Heart left ventricle (tissue), 16 donors: ENCODE measurements around the gene HSPA1L. TPM values are rescaled to one million over a fixed set of nuclear protein-coding genes. Genes with fewer than 3 reads are reported as not detected.

Experiments used
- ATAC-seq, 4 donors: fragments of 200-7000 bp; cut with Tn5 transposase; one replicate each; pipeline ENCODE4 v1.9.1; 2020 to 2022; ENCODE audit warnings: moderate library complexity in 4 of 4, mild to moderate bottlenecking in 3 of 4, moderate number of reproducible peaks in 1 of 4
- DNase-seq, 5 donors: peaks; one replicate each; pipeline ENCODE4 v3.0.0-alpha.2; 2020
- H3K27ac ChIP-seq, 12 donors: fragments of 200-600 bp; sonication (generic) in 4 of 12; one replicate each; pipeline versions ENCODE4 v1.5.0 to v1.8.0; 2016 to 2022; ENCODE audit warnings: mild to moderate bottlenecking in 2 of 12
- H3K27me3 ChIP-seq, 9 donors: fragments of 200-600 bp; sonication (generic) in 2 of 9; one replicate each; pipeline versions ENCODE4 v1.5.1 to v1.8.0; 2016 to 2022; ENCODE audit warnings: mild to moderate bottlenecking in 3 of 9
- H3K36me3 ChIP-seq, 9 donors: fragments of 200-600 bp; sonication (generic) in 2 of 9; one replicate each; pipeline versions ENCODE4 v1.5.0 to v1.8.0; 2018 to 2022; ENCODE audit warnings: mild to moderate bottlenecking in 2 of 9
- H3K4me1 ChIP-seq, 12 donors: fragments of 200-600 bp; sonication (generic) in 4 of 12; one replicate each; pipeline versions ENCODE4 v1.5.0 to v1.8.0; 2016 to 2022; ENCODE audit warnings: mild to moderate bottlenecking in 3 of 12
- H3K4me3 ChIP-seq, 12 donors: fragments of 200-600 bp; sonication (generic) in 4 of 12; one replicate each; pipeline versions ENCODE4 v1.5.0 to v1.8.0; 2017 to 2022; ENCODE audit warnings: mild to moderate bottlenecking in 9 of 12, moderate library complexity in 4 of 12
- H3K9me3 ChIP-seq, 12 donors: fragments of 200-600 bp; sonication (generic) in 4 of 12; one replicate each; pipeline versions ENCODE4 v1.5.0 to v1.8.0; 2016 to 2022; ENCODE audit warnings: mild to moderate bottlenecking in 1 of 12
- POLR2A ChIP-seq, 2 donors: fragments of 450-650 bp; IDR thresholded peaks; one replicate each; pipeline ENCODE4 v1.6.1; 2017; ENCODE audit warnings: antibody characterized with exemption in 2 of 2, mild to moderate bottlenecking in 2 of 2, moderate library complexity in 2 of 2
- WGBS, 4 donors: extraction: QIAGEN DNeasy Blood & Tissue Kit in 2 of 4; methylation state at CpG; one replicate each; pipeline versions ENCODE4 v1.1.5 to v1.1.7; 2013 to 2018; 5-methylcytosine and 5-hydroxymethylcytosine counted together
- intact Hi-C, 10 donors: fragments of 100-400 bp; cut with DNase I; formaldehyde crosslinking; loops; one replicate each; pipeline versions ENCODE4 v1.11.1 to v1.14.2; 2022
- polyA plus RNA-seq, 2 donors: library from polyadenylated mRNA; stranded (reverse); fragments of 200-250 nt; gene quantifications; one replicate each; pipeline ENCODE4 v1.2.3, GENCODE V29; 2013
- total RNA-seq, 9 donors: library from RNA; depleted of rRNA in 2 of 9; stranded (reverse); fragments of >200 nt in 2 of 9; fragmentation: NEBNext Ultra II Directional in 3 of 9; extraction: Animal tissue kit (Norgen Biotek cat#: 25700) in 3 of 9; gene quantifications; one replicate each; pipeline versions ENCODE4 v1.1.0 to v1.2.4, GENCODE V29; 2016 to 2023
- TF ChIP-seq, protein P1 (sequence below), 12 donors: fragments of 200-600 bp; sonication (generic) in 4 of 12; IDR thresholded peaks; one replicate each; pipeline versions ENCODE4 v1.5.0 to v1.8.0; 2018 to 2022; ENCODE audit warnings: antibody characterized with exemption in 12 of 12, mild to moderate bottlenecking in 5 of 12
- donor health status: ischemic (EF 13 %, LVEDD 7.1; RV severe dilation, severe dysfunction).
- donor health status: healthy with polysubstance abuse.
- donor health status: DM: no; HTN: yes; CAD: no.
- donor health status: DM: no; HTN: no; CAD: no.
- donor health status: ischemic (EF 25% LVEDD 6.9; RV normal size, moderate dysfunction).
- donor health status: ischemic (EF 25% LVEDD 5.7; RV mildly dilated, moderate dysfunction).
- donor health status: healthy.
- donor health status: DM: yes; HTN: yes; CAD: no.
- donor health status: ischemic (EF 35%, LVEDD 5.7; RV mildly dilated, moderate dysfunction).
- donor health status: nonischemic (EF 11% LVEDD 7.7; RV severe dilation, severe dysfunction).
- donor health status: DM: yes; HTN: yes; CAD: no.
- donor health status: PGD.
- donor health status: ischemic (EF 29% LVEDD 5.4; RV normal size, mild dysfunction).
- donor health status: nonischemic (EF 23%, LVEDD 6.1; RV moderate dilation, normal function).

HSPA1L gene
- total and polyA plus RNA-seq, 11 donors: 0.95 to 3.6 (median 1.8) TPM

DNA sequence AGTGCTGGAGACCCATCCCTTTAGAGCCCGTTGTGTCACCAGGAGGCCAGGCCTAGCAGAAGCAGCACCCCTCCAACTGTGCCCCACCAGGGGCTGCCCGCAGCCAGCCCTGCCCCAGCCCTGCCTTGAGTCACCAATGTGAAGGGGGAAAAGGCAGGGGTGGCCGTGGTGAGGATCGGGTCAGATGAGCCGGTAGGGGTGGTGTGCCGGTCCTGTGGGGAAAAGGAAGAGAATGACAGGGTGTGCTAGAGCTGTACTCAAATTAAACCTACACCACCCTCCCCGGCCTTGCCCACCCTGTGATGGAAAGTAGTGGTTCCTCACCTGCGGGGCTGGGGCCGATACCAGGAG is 49.5 kb downstream of the HSPA1L start:
- TF ChIP-seq, protein P1, sequence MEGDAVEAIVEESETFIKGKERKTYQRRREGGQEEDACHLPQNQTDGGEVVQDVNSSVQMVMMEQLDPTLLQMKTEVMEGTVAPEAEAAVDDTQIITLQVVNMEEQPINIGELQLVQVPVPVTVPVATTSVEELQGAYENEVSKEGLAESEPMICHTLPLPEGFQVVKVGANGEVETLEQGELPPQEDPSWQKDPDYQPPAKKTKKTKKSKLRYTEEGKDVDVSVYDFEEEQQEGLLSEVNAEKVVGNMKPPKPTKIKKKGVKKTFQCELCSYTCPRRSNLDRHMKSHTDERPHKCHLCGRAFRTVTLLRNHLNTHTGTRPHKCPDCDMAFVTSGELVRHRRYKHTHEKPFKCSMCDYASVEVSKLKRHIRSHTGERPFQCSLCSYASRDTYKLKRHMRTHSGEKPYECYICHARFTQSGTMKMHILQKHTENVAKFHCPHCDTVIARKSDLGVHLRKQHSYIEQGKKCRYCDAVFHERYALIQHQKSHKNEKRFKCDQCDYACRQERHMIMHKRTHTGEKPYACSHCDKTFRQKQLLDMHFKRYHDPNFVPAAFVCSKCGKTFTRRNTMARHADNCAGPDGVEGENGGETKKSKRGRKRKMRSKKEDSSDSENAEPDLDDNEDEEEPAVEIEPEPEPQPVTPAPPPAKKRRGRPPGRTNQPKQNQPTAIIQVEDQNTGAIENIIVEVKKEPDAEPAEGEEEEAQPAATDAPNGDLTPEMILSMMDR (IDR thresholded peaks at IDR 0.05): no peak
- no peak for TF ChIP-seq POLR2A (IDR thresholded peaks at IDR 0.05)
- H3K36me3 ChIP-seq: peaks cover 0 to 17% (median 0%) of the 10 kb centered on the region in 9 donors
- H3K27ac ChIP-seq: no peak overlapping the region
- WGBS, 4 donors: 87 to 96% (median 90%) methylated on average over 9 of the region's 9 CpGs
- intact Hi-C loops: loop anchor here in 4 of 10 donors (5.0 to 10.0 kb wide), 4 partner anchors 33 to 83 kb away; partner anchors contain the start of genes DDAH2 (in 2 of the 4) and LY6G5C (in 2 of the 4)
- H3K4me1 ChIP-seq: peaks cover 0 to 32% (median 6%) of the 10 kb centered on the region in 12 donors
- H3K27me3 ChIP-seq: no peaks in the 10 kb centered on the region
- DNase-seq: no peak
- no peaks in the 10 kb centered on the region for H3K9me3 ChIP-seq
- no peak overlapping the region for H3K4me3 ChIP-seq
- no peak for ATAC-seq

DNA sequence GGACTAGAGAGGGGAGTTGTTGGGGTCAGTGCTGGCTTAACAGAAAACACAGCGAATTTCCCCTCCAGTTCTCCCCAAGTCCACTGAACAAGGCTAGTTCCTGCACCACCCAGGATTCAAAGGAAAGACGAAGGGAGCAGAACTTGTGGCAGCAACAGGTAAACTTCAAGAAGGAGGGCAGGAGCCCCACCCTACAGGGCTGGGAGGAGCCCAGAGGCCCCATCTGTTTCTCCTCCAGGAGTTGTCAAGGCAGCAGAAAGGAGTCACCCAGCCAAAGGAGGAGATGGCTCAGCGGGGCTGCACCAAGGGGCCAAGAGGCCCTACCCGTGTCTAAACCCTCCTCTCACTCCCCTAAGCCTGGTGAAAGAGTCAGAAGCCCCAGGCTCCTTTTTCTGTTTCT is 50.9 kb downstream of the HSPA1L start:
- Histone ChIP-seq H3K27me3 (no peaks in the 10 kb centered on the region), H3K36me3 (peaks cover 0 to 23% (median 0%) of the 10 kb centered on the region in 9 donors), H3K9me3 (no peaks in the 10 kb centered on the region), H3K4me3 (no peak overlapping the region), H3K27ac (no peak overlapping the region), H3K4me1 (peaks cover 0 to 22% (median 6%) of the 10 kb centered on the region in 12 donors)
- 85 to 89% (median 86%) methylated on average over 4 of the region's 4 CpGs for WGBS, 4 donors
- DNase-seq: no peak
- no peak for TF ChIP-seq POLR2A (IDR thresholded peaks at IDR 0.05)
- TF ChIP-seq, protein P1 (IDR thresholded peaks at IDR 0.05): no peak
- intact Hi-C loops: loop anchor here in 3 of 10 donors (5.0 to 10.0 kb wide), 3 partner anchors 37 to 82 kb away; partner anchors contain the start of genes LY6G5C (in 2 of the 3) and DDAH2 (in 1 of the 3)
- ATAC-seq: no peak

DNA sequence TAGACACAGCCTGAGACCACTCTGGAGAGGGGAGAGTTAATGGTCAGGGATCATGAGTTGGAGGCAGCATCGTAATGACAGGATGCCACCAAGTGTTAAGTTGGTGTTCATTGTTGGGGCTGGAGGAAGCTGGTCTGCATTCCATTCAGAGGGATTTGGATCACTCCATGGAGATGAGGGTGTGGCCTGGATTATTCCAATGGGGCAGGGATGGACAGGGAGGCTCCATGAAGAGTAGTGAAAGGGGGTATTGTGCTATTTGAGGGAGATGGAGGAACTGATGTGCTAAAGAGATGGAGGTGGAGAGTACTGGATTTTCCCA is 51.5 kb downstream of the HSPA1L start:
- TF ChIP-seq, protein P1 (IDR thresholded peaks at IDR 0.05): peak in 1 of 12 donors; percentile 11
- no peak for TF ChIP-seq POLR2A (IDR thresholded peaks at IDR 0.05)
- 0 to 16% (median 3%) methylated on average over 1 of the region's 1 CpG for WGBS, 4 donors
- intact Hi-C loops: loop anchor here in 3 of 10 donors (5.0 to 10.0 kb wide), 3 partner anchors 36 to 81 kb away; partner anchors contain the start of genes LY6G5C (in 2 of the 3) and DDAH2 (in 1 of the 3)
- Histone ChIP-seq H3K27ac (peak overlapping the region in 1 of 12 donors; percentile 47), H3K36me3 (peaks cover 0 to 29% (median 0%) of the 10 kb centered on the region in 9 donors), H3K4me1 (peaks cover 0 to 21% (median 6%) of the 10 kb centered on the region in 12 donors), H3K4me3 (no peak overlapping the region), H3K27me3 (no peaks in the 10 kb centered on the region), H3K9me3 (no peaks in the 10 kb centered on the region)
- ATAC-seq: peak in 3 of 4 donors; percentile 55 to 77 (median 57)
- peak in 1 of 5 donors; percentile 34 for DNase-seq

DNA sequence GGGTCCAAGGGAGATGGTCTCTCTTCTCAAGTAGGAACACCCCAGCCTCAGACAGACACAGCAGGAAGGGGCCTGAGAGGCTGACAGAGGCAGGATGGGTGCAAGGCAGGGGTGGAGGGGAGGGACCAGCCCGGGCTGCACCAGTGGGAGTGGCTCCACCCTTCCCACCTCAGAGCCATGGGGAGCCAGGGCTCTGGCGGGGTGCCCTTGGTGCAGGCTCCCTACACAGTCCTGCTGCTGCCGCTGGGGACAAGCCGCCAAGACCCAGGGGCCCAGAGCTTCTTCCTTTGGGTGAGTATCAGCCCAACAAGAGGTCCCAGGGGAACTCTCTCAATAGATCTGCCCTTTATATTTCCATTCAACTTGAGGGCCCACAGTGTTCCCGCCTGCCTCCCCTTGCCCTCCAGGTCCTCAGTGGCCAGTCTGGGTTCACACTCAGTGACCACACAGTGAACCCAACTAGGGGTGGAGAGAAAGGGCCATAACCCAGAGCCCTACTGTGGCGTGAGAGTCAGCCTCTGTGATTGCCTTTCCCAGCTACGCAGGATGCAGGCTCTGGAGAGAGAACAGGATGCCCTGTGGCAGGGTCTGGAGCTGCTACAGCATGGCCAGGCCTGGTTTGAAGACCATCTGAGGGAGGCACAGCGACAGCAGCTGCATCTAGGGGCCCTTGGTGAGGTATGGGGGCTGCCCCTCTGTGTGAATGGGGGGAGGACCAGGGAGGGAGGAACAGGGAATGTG is 52.0 kb downstream of the HSPA1L start:
- Histone ChIP-seq H3K36me3 (peaks cover 0 to 29% (median 0%) of the 10 kb centered on the region in 9 donors), H3K27me3 (no peaks in the 10 kb centered on the region), H3K4me1 (peaks cover 0 to 21% (median 6%) of the 10 kb centered on the region in 12 donors), H3K4me3 (no peak overlapping the region), H3K27ac (peak overlapping the region in 1 of 12 donors; percentile 47), H3K9me3 (no peaks in the 10 kb centered on the region)
- intact Hi-C loops: loop anchor here in 3 of 10 donors (5.0 to 10.0 kb wide), 3 partner anchors 36 to 81 kb away; partner anchors contain the start of genes LY6G5C (in 2 of the 3) and DDAH2 (in 1 of the 3)
- WGBS, 4 donors: 57 to 69% (median 63%) methylated on average over 6 to 8 of the region's 8 CpGs
- TF ChIP-seq POLR2A (IDR thresholded peaks at IDR 0.05): no peak
- TF ChIP-seq, protein P1 (IDR thresholded peaks at IDR 0.05): no peak
- peak in 1 of 4 donors; percentile 4 for ATAC-seq
- DNase-seq: no peak
